ENCODE results near the gene DTYMK. TPM values are rescaled to one million over a fixed set of nuclear protein-coding genes. Genes with fewer than 3 reads are reported as not detected.

DTYMK gene
- total RNA-seq, 1 experiment from 2014 or later, result 88.1 TPM

GRCh38 chr2:241648453-241648852, 38.2 kb downstream of the DTYMK start:
- POLR2A ChIA-PET, result interaction anchor here (1.4 kb wide), 1 partner anchor 108 kb away, joined by 3 read pairs; no protein-coding TSS in a partner anchor

GRCh38 chr2:241645915-241646645, 40.5 kb downstream of the DTYMK start:
- H3K9me3 Mint-ChIP-seq, result no peaks in the 10 kb centered on the region
- no peaks in the 10 kb centered on the region for H3K27me3 Mint-ChIP-seq (ENCODE audit: low read depth)
- CTCF ChIA-PET, result interaction anchor here (0.9 to 2.7 kb wide), 3 partner anchors 13 to 138 kb away, joined by 3 to 10 read pairs (median 4); partner anchors contain the start of gene STK25
- POLR2A ChIA-PET, result interaction anchor here (0.5 kb wide), 1 partner anchor 45 kb away, joined by 4 read pairs; no protein-coding TSS in a partner anchor
- peaks cover 32% of the 10 kb centered on the region for H3K4me1 Mint-ChIP-seq
- peak overlapping the region; percentile 29; the same call in 1 of the 2 replicates for H3K27ac Mint-ChIP-seq
- DNase-seq (ENCODE audit: low spot score) (no peak), ATAC-seq (no peak)
- peaks cover 11% of the 10 kb centered on the region for H3K36me3 Mint-ChIP-seq
- H3K4me3 Mint-ChIP-seq, result no peak overlapping the region
- no peak for TF ChIP-seq NFYB (CRISPR knock-in tag; conservative IDR thresholded peaks at IDR 0.05; ENCODE audit: low read depth)
- TF ChIP-seq TEAD4 (CRISPR knock-in tag; IDR thresholded peaks at IDR 0.05), result no peak
- no peak for TF ChIP-seq FOXK1 (CRISPR knock-in tag; IDR thresholded peaks at IDR 0.05)
- TF ChIP-seq ERG (CRISPR knock-in tag; IDR thresholded peaks at IDR 0.05), result no peak
- TF ChIP-seq ZBTB21 (CRISPR knock-in tag; IDR thresholded peaks at IDR 0.05; ENCODE audit: borderline replicate concordance), result no peak
- TF ChIP-seq RELA (CRISPR knock-in tag; IDR thresholded peaks at IDR 0.05; ENCODE audit: borderline replicate concordance), result no peak
- TF ChIP-seq CREM (CRISPR knock-in tag; IDR thresholded peaks at IDR 0.05), result no peak
- no peak for TF ChIP-seq TCF7 (CRISPR knock-in tag; IDR thresholded peaks at IDR 0.05; ENCODE audit: low read depth)
- TF ChIP-seq HMGXB4 (CRISPR knock-in tag; IDR thresholded peaks at IDR 0.05), result no peak
- no peak for TF ChIP-seq FOXJ3 (CRISPR knock-in tag; IDR thresholded peaks at IDR 0.05; ENCODE audit: borderline replicate concordance)
- TF ChIP-seq MYBL2 (CRISPR knock-in tag; IDR thresholded peaks at IDR 0.05), result no peak
- TF ChIP-seq ESRRA (CRISPR knock-in tag; IDR thresholded peaks at IDR 0.05; ENCODE audit: borderline replicate concordance), result no peak
- TF ChIP-seq MXD4 (CRISPR knock-in tag; IDR thresholded peaks at IDR 0.05; ENCODE audit: borderline replicate concordance), result no peak
- no peak for TF ChIP-seq TEAD1 (CRISPR knock-in tag; IDR thresholded peaks at IDR 0.05)
- no peak for TF ChIP-seq ZNF396 (CRISPR knock-in tag; IDR thresholded peaks at IDR 0.05; ENCODE audit: borderline replicate concordance)
- no peak for TF ChIP-seq NFATC4 (CRISPR knock-in tag; IDR thresholded peaks at IDR 0.05)
- TF ChIP-seq ZNF263 (CRISPR knock-in tag; IDR thresholded peaks at IDR 0.05; ENCODE audit: low read depth), result no peak

More at GRCh38 chr2:241648453-241648852, 38.2 kb downstream of the DTYMK start:
- no peak overlapping the region for H3K4me3 Mint-ChIP-seq
- H3K9me3 Mint-ChIP-seq, result no peaks in the 10 kb centered on the region
- ATAC-seq (peak; percentile 23), DNase-seq (ENCODE audit: low spot score) (no peak)
- H3K27me3 Mint-ChIP-seq (ENCODE audit: low read depth), result no peaks in the 10 kb centered on the region
- TF ChIP-seq NFE2L1 (CRISPR knock-in tag; IDR thresholded peaks at IDR 0.05) (no peak), IRF2 (CRISPR knock-in tag; IDR thresholded peaks at IDR 0.05; ENCODE audit: borderline replicate concordance, low read depth) (no peak), ATF1 (CRISPR knock-in tag; IDR thresholded peaks at IDR 0.05) (no peak), NFATC4 (CRISPR knock-in tag; IDR thresholded peaks at IDR 0.05) (no peak), ZNF219 (CRISPR knock-in tag; IDR thresholded peaks at IDR 0.05; ENCODE audit: borderline replicate concordance) (no peak), CBFB (CRISPR knock-in tag; IDR thresholded peaks at IDR 0.05; ENCODE audit: low read depth) (no peak), ZNF232 (CRISPR knock-in tag; IDR thresholded peaks at IDR 0.05) (no peak), ARID4B (CRISPR knock-in tag; IDR thresholded peaks at IDR 0.05; ENCODE audit: borderline replicate concordance) (no peak), SMAD3 (CRISPR knock-in tag; IDR thresholded peaks at IDR 0.05; ENCODE audit: borderline replicate concordance) (no peak), USF1 (CRISPR knock-in tag; IDR thresholded peaks at IDR 0.05) (no peak)
- peaks cover 23% of the 10 kb centered on the region for H3K4me1 Mint-ChIP-seq
- no peak overlapping the region for H3K27ac Mint-ChIP-seq
- H3K36me3 Mint-ChIP-seq, result peaks cover 28% of the 10 kb centered on the region
- CTCF ChIA-PET, result interaction anchor here (0.7 to 2.7 kb wide), 3 partner anchors 10 to 38 kb away, joined by 3 to 10 read pairs (median 4); no protein-coding TSS in a partner anchor
